Thyroid gland (tissue), 4 donors: ENCODE measurements around the gene DDX50.

Experiments used
- POLR2A ChIP-seq, 2 donors: fragments of 450-650 bp; IDR thresholded peaks; one replicate each; pipeline ENCODE4 v1.6.1; 2017; ENCODE audit warnings: antibody characterized with exemption in 2 of 2, mild to moderate bottlenecking in 2 of 2, moderate library complexity in 1 of 2
- TF ChIP-seq, protein P1 (sequence below), 6 experiments: fragments of 200-600 bp in 3 of 6; fragments of 450-650 bp in 3 of 6; sonication (generic) in 3 of 6; IDR thresholded peaks; one replicate each; pipeline ENCODE4 v1.5.1; 2016 to 2019; ENCODE audit warnings: antibody characterized with exemption in 6 of 6, mild to moderate bottlenecking in 2 of 6, inconsistent platforms in 1 of 6, moderate library complexity in 1 of 6

DNA sequence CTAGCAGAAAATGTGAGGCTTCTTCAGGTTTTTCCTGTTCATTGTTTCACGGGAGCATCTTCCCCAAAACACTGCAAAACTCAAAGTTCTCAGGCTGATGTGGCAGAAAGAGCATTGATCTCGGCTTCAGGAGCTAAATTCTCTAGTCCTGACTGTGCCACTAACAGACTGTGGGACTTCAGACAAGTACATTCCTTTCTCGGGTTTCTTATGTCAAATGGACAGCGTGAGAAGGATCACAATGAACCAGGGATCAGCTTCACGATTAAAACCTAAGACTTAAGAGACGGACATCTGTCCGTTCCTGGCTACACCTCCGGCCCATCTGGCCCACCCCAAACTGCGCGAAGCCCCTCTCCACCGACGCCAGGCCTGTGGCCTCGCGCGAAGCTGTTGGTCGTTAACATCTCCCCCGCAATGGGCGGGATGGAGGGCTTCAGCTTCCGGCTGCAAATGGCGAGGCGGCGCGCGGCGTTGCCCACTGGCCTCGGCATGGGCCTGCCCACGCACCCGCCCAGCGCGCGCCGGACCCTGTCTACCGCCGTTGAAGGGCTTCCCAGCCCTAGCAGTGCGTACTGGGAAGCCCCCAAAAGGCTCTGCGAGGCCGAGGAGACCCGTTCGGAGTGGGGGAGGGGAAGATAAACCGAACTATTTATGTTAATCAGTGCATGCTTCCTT lies 549 bp upstream of the DDX50 start:
- TF ChIP-seq, protein P1, sequence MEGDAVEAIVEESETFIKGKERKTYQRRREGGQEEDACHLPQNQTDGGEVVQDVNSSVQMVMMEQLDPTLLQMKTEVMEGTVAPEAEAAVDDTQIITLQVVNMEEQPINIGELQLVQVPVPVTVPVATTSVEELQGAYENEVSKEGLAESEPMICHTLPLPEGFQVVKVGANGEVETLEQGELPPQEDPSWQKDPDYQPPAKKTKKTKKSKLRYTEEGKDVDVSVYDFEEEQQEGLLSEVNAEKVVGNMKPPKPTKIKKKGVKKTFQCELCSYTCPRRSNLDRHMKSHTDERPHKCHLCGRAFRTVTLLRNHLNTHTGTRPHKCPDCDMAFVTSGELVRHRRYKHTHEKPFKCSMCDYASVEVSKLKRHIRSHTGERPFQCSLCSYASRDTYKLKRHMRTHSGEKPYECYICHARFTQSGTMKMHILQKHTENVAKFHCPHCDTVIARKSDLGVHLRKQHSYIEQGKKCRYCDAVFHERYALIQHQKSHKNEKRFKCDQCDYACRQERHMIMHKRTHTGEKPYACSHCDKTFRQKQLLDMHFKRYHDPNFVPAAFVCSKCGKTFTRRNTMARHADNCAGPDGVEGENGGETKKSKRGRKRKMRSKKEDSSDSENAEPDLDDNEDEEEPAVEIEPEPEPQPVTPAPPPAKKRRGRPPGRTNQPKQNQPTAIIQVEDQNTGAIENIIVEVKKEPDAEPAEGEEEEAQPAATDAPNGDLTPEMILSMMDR (IDR thresholded peaks at IDR 0.05), result no peak
- TF ChIP-seq POLR2A (IDR thresholded peaks at IDR 0.05), result peak in 1 of 2 donors; percentile 72
